K562 (cell line): ENCODE results near the gene PIGC. TPM values are rescaled to one million over a fixed set of nuclear protein-coding genes. Genes with fewer than 3 reads are reported as not detected.
A peak's percentile ranks its signal among the peaks of the same experiment; 100 is the strongest.

Source experiments
- ADNP ChIP-seq: fragments of 200-800 bp; sonication (Bioruptor generic); IDR thresholded peaks from 2 replicates; pipeline ENCODE4 v1.6.1; 2016; ENCODE audit warnings: missing genetic modification characterization, missing compliant biosample characterization
- ELF2 ChIP-seq: fragments of 250-450 bp; sonication (Bioruptor Pico); IDR thresholded peaks from 2 replicates; pipeline ENCODE4 v1.5.0; 2021; ENCODE audit warnings: mild to moderate bottlenecking
- EP400 ChIP-seq: fragments of 450-650 bp; IDR thresholded peaks from 2 replicates; pipeline ENCODE4 v1.6.1; 2017; ENCODE audit warnings: antibody characterized with exemption, mild to moderate bottlenecking, moderate library complexity
- HDAC1 ChIP-seq, 2 experiments: fragments of 450-650 bp; IDR thresholded peaks; 2 replicates each; pipeline ENCODE4 v1.6.1; 2016 to 2017; ENCODE audit warnings: inconsistent platforms in 1 of 2, mild to moderate bottlenecking in 1 of 2, moderate library complexity in 1 of 2
- MNT ChIP-seq, 2 experiments: fragments of 450-650 bp; conservative IDR thresholded peaks; 2 replicates each; pipeline ENCODE4 v1.6.1; 2017; ENCODE audit warnings: mild to moderate bottlenecking in 2 of 2, moderate library complexity in 2 of 2
- MYC ChIP-seq, 2 experiments: fragments of 250-450 bp in 1 of 2; sonication (Bioruptor Pico) in 1 of 2; IDR thresholded peaks; 2 replicates each; pipeline versions ENCODE4 v1.5.1 to v1.6.1; 2012 to 2021; ENCODE audit warnings: low read depth in 2 of 2, borderline replicate concordance in 1 of 2, improper control_type of control experiment in 1 of 2, low read length in 1 of 2, mild to moderate bottlenecking in 1 of 2, moderate library complexity in 1 of 2
- POLR2H ChIP-seq: IDR thresholded peaks from 2 replicates; pipeline ENCODE4 v1.6.1; 2016; ENCODE audit warnings: missing genetic modification characterization, low read depth, mild to moderate bottlenecking, control low read depth, missing compliant biosample characterization, moderate library complexity
- TFAP4 ChIP-seq: sonication (generic); formaldehyde crosslinking; IDR thresholded peaks from 2 replicates; pipeline ENCODE4 v1.8.0; 2022; ENCODE audit warnings: missing genetic modification reagents, mild to moderate bottlenecking, moderate library complexity, borderline replicate concordance
- TRIM28 ChIP-seq: fragments of 450-650 bp; IDR thresholded peaks from 2 replicates; pipeline ENCODE4 v1.6.1; 2017
- ZKSCAN1 ChIP-seq: fragments of 150-350 bp; IDR thresholded peaks from 2 replicates; pipeline ENCODE4 v1.6.1; 2016; ENCODE audit warnings: low read depth, low read length
- ZKSCAN8 ChIP-seq: fragments of 200-800 bp; sonication (Bioruptor generic); IDR thresholded peaks from 2 replicates; pipeline ENCODE4 v1.6.1; 2016; ENCODE audit warnings: missing genetic modification characterization, missing compliant biosample characterization
- ZNF778 ChIP-seq: fragments of 450-650 bp; formaldehyde crosslinking; IDR thresholded peaks from 2 replicates; pipeline ENCODE4 v1.4.0; 2020; ENCODE audit warnings: mild to moderate bottlenecking, moderate library complexity
- polyA plus RNA-seq, 8 experiments: library from polyadenylated mRNA; depleted of rRNA in 4 of 8; stranded (reverse) in 5 of 8; unstranded in 3 of 8; fragments of >200 nt; fragmentation: Nextera tagmentation in 2 of 8; fragmentation: Illumina TruSeq in 1 of 8; extraction: Ambion mirVana in 2 of 8; extraction: Trizol in 1 of 8; gene quantifications; 2 replicates each; pipeline versions ENCODE4 v1.2.1 to v1.2.3, GENCODE V29; 2011 to 2014; ENCODE audit warnings: inconsistent platforms in 1 of 8, missing spikeins in 1 of 8
- total RNA-seq, 7 experiments: library from RNA; depleted of rRNA in 6 of 7; stranded (reverse); fragments of >200 nt in 6 of 7; fragmentation: Illumina TruSeq in 2 of 7; extraction: Trizol in 2 of 7; gene quantifications; 2 replicates each; pipeline versions ENCODE4 v1.2.1 to v1.2.3, GENCODE V29; 2011 to 2021; ENCODE audit warnings: low replicate concordance in 1 of 7
- TF ChIP-seq, protein P1 (sequence below): fragments of 450-650 bp; IDR thresholded peaks from 2 replicates; pipeline ENCODE4 v1.7.1; 2018; ENCODE audit warnings: mild to moderate bottlenecking, low read depth; ENCODE audit not compliant: partially characterized antibody

The PIGC gene
- total and polyA plus RNA-seq, 9 of the 15 experiments (the other 6 are each of a cell fraction or from before 2014, with no cell fraction given): 30.5 to 97.9 (median 54.7) TPM

GRCh38 chr1:172442843-172443565 is 865 bp downstream of the PIGC start (continued):
- TF ChIP-seq TFAP4 (CRISPR knock-in tag) (no peak), POLR2H (tag) (peak; percentile 36; the same call in 1 of the 2 replicates), ADNP (tag) (no peak), EP400 (peak; percentile 24), ZNF778 (CRISPR knock-in tag) (0 out of 2 replicates have a peak, but pooled peaks have one; percentile 68), HDAC1 (IDR thresholded peaks at IDR 0.05) (0 out of 4 replicates have a peak, but pooled peaks of 1 of the 2 experiments have one; percentile 5), ZKSCAN1 (peak; percentile 97), TRIM28 (no peak), MNT (conservative IDR thresholded peaks at IDR 0.05) (0 out of 4 replicates have a peak, but pooled peaks of 1 of the 2 experiments have one; percentile 39), ELF2 (CRISPR knock-in tag) (peak; percentile 34; the same call in 1 of the 2 replicates), MYC (IDR thresholded peaks at IDR 0.05; ENCODE audit: low read depth, low read length) (no peak; the same call in 1 of the 2 replicates), MYC (CRISPR knock-in tag; IDR thresholded peaks at IDR 0.05; ENCODE audit: borderline replicate concordance, low read depth) (no peak), ZKSCAN8 (CRISPR knock-in tag) (0 out of 2 replicates have a peak, but pooled peaks have one; percentile 17)
- TF ChIP-seq, protein P1, sequence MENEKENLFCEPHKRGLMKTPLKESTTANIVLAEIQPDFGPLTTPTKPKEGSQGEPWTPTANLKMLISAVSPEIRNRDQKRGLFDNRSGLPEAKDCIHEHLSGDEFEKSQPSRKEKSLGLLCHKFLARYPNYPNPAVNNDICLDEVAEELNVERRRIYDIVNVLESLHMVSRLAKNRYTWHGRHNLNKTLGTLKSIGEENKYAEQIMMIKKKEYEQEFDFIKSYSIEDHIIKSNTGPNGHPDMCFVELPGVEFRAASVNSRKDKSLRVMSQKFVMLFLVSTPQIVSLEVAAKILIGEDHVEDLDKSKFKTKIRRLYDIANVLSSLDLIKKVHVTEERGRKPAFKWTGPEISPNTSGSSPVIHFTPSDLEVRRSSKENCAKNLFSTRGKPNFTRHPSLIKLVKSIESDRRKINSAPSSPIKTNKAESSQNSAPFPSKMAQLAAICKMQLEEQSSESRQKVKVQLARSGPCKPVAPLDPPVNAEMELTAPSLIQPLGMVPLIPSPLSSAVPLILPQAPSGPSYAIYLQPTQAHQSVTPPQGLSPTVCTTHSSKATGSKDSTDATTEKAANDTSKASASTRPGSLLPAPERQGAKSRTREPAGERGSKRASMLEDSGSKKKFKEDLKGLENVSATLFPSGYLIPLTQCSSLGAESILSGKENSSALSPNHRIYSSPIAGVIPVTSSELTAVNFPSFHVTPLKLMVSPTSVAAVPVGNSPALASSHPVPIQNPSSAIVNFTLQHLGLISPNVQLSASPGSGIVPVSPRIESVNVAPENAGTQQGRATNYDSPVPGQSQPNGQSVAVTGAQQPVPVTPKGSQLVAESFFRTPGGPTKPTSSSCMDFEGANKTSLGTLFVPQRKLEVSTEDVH: no peak
- TF ChIP-seq, all 486 proteins: peak for 13
